H1 (cell line): ENCODE results near the gene KLHDC1. TPM values are rescaled to one million over a fixed set of nuclear protein-coding genes. Genes with fewer than 3 reads are reported as not detected.

Experiments used
- BCL11A ChIP-seq, 2 experiments: IDR thresholded peaks; one replicate each; pipeline ENCODE4 v1.6.1; 2011; ENCODE audit warnings: low read depth in 2 of 2, low read length in 2 of 2, mild to moderate bottlenecking in 2 of 2
- CBX5 ChIP-seq: fragments of 300-800, 300-1000 bp; sonication (generic); IDR thresholded peaks from 2 replicates; pipeline ENCODE4 v1.7.1; 2016; ENCODE audit warnings: antibody characterized with exemption, low read length, low read depth
- EGR1 ChIP-seq: IDR thresholded peaks from 2 replicates; pipeline ENCODE4 v1.6.1; 2011; ENCODE audit warnings: low read depth, low read length, borderline replicate concordance
- EZH2 ChIP-seq: fragments of 200-600 bp; sonication (generic); IDR thresholded peaks from 2 replicates; pipeline ENCODE4 v1.7.1; 2012; ENCODE audit warnings: low read depth, mild to moderate bottlenecking, moderate library complexity, low read length, inconsistent platforms; ENCODE audit not compliant: severe bottlenecking
- POLR2AphosphoS5 ChIP-seq: IDR thresholded peaks from 2 replicates; pipeline ENCODE4 v1.6.1; 2011; ENCODE audit warnings: low read depth, low read length
- RBBP5 ChIP-seq: IDR thresholded peaks from 2 replicates; pipeline ENCODE4 v1.7.1; 2012; ENCODE audit warnings: low read depth, mild to moderate bottlenecking, inconsistent platforms, low read length, moderate library complexity, borderline replicate concordance
- SIN3A ChIP-seq, 2 experiments: IDR thresholded peaks in 1 of 2; conservative IDR thresholded peaks in 1 of 2; 2 replicates each; pipeline ENCODE4 v1.6.1; 2011 to 2012; ENCODE audit warnings: low read length in 2 of 2, improper control_type of control experiment in 1 of 2, low read depth in 1 of 2, mild to moderate bottlenecking in 1 of 2
- SIX5 ChIP-seq: IDR thresholded peaks from 2 replicates; pipeline ENCODE4 v1.6.1; 2011; ENCODE audit warnings: mild to moderate bottlenecking, low read depth, low read length
- polyA plus RNA-seq, 7 experiments: library from polyadenylated mRNA; depleted of rRNA in 3 of 7; stranded (reverse) in 5 of 7; unstranded in 2 of 7; fragments of >200 nt in 5 of 7; fragments of 200-250 nt in 2 of 7; gene quantifications; 1 replicate in 5 of 7; 2 replicates in 1 of 7; 4 replicates in 1 of 7; pipeline versions ENCODE4 v1.2.1 to v1.2.3, GENCODE V29; 2011 to 2013; ENCODE audit warnings: missing spikeins in 2 of 7, mixed read lengths in 2 of 7
- total RNA-seq: library from RNA; stranded (reverse); fragmentation: NEBNext Ultra II Directional; extraction: Animal tissue kit (Norgen Biotek cat#: 25700); gene quantifications from 2 replicates; pipeline ENCODE4 v1.2.1, GENCODE V29; 2021
- TF ChIP-seq, protein P1 (sequence below): IDR thresholded peaks from 2 replicates; pipeline ENCODE4 v1.6.1; 2011; ENCODE audit warnings: low read depth, mild to moderate bottlenecking, low read length; ENCODE audit not compliant: insufficient read depth

Gene KLHDC1
- total and polyA plus RNA-seq, 2 of the 8 experiments (the other 6 are each of a cell fraction or from before 2014, with no cell fraction given), result 0.08 TPM; not detected in 1

DNA sequence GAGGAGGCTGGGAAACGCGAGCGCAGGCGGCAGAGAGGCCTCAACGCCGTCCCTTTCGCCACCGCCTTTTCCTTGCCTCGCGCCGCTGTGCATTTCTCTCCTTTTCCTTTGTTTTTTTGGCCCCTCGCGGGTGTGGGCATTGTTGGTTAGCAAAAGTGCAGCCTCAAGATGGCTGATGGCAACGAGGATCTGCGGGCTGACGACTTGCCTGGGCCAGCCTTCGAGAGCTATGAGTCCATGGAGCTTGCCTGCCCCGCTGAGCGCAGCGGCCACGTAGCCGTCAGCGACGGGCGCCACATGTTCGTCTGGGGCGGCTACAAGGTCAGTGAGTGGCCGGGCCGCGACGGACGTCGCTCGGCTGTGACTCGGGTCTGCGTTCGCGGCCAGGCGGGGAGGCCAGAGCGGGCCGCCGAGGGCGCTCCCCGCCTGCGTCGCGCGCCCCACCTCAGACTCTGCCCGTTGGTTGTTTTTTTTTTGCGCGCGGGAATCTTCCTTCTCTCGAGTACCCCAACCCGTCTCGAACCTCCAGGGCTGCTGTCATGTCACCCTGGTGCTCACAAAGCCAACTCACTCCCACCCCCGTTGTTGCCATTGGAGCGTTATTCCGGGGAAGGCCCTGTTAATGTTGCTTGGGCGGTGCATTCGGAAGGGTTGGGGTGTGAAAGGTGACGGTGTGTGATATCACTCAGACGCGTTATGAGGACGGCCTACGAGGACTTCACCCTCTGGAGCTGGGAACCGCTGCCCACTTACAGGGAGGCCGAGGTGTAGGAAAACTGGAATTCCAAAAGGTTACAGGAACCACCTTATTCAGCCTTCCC is 75.6 kb downstream of the KLHDC1 start (continued):
- TF ChIP-seq EZH2 (no peak), BCL11A (IDR thresholded peaks at IDR 0.05; ENCODE audit: low read depth in 2 of 2, low read length in 2 of 2) (no peak), RBBP5 (peak; percentile 25; the same call in 1 of the 2 replicates), SIX5 (no peak), CBX5 (no peak), POLR2AphosphoS5 (peak; percentile 38), SIN3A (conservative IDR thresholded peaks at IDR 0.05 in 1 of 2, IDR thresholded peaks at IDR 0.05 in 1 of 2; ENCODE audit: low read depth in 1 of 2, low read length in 2 of 2) (peak; percentile 48 to 52; a peak in 1 of 4 replicates), EGR1 (no peak)
- TF ChIP-seq, protein P1, sequence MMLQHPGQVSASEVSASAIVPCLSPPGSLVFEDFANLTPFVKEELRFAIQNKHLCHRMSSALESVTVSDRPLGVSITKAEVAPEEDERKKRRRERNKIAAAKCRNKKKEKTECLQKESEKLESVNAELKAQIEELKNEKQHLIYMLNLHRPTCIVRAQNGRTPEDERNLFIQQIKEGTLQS, result no peak
